Central memory CD8-positive, alpha-beta T cell (primary cell): ENCODE measurements around the gene JMJD7.

Source experiments
- ATAC-seq: fragments of 150-1000 bp; cut with Tn5 transposase; replicated peaks from 2 replicates; pipeline ENCODE4 v1.10.0; 2022; ENCODE audit warnings: mild to moderate bottlenecking, moderate FRiP score, moderate number of reproducible peaks; ENCODE audit not compliant: poor library complexity, severe bottlenecking; ENCODE audit errors: extremely low read depth
- DNase-seq, 2 donors: peaks; one replicate each; pipeline ENCODE4 v3.0.0; 2021; ENCODE audit warnings: low spot score in 2 of 2
- H3K27ac Mint-ChIP-seq: one replicate; pipeline ENCODE4 v1.8.0; 2022; ENCODE audit warnings: low read depth, mild to moderate bottlenecking, moderate library complexity, mixed read lengths
- H3K27me3 Mint-ChIP-seq: one replicate; pipeline ENCODE4 v1.8.0; 2022; ENCODE audit warnings: mixed read lengths
- H3K36me3 Mint-ChIP-seq: one replicate; pipeline ENCODE4 v1.8.0; 2022; ENCODE audit warnings: mild to moderate bottlenecking, moderate library complexity, mixed read lengths; ENCODE audit not compliant: insufficient read depth
- H3K4me1 Mint-ChIP-seq: one replicate; pipeline ENCODE4 v1.8.0; 2022; ENCODE audit warnings: mixed read lengths
- H3K4me3 Mint-ChIP-seq: one replicate; pipeline ENCODE4 v1.8.0; 2022; ENCODE audit warnings: mild to moderate bottlenecking, moderate library complexity, mixed read lengths
- H3K9me3 Mint-ChIP-seq: one replicate; pipeline ENCODE4 v1.8.0; 2022; ENCODE audit warnings: mixed read lengths

The JMJD7 gene

DNA sequence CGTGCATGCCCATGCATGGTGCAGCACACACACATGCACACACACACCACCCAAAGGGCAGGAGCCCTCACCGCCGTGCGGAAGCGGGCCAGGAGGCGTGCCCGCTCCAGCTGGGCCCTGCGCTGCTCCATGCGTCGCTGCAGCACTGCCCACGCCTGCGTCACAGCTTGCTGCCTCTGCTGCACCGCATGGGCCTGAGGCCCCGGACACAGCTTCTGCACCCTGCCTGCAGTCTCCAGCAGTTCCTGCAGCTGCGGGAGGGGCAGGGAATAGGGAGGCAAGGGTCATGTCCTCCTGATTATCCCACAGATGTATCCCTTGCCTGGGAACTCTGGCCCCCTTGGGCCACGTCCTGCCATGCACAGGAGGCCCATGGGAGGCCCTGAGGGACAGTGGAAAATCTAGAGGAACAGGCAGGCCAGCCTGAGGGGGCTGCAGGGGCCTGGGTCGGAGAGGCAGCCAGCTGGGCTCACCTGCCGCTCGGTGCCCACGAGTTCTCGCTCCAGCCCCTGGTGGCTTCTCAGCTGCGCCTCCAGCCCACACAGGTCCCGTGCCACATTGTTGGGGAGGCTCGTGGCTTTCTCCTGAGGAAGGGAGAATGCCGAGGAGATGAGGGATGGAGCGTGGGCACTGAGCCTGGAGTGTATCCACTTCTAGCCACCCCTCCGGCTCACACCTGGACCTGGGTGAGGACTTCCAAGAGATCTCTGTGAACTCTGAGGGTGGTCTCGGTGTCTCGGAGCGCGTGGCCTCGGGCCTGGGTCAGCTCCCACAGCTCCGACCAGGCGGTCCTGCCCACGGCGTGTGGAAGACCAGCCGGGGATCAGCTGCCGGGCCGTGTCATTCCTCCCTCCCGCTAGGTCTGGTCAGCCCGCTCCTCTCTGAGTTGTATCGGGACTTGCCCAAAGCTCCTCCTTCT is 42.1 kb downstream of the JMJD7 start:
- Mint-ChIP-seq H3K4me1 (peaks cover 17% of the 10 kb centered on the region), H3K27ac (peak overlapping the region; percentile 85), H3K9me3 (no peaks in the 10 kb centered on the region), H3K36me3 (no peaks in the 10 kb centered on the region), H3K27me3 (no peaks in the 10 kb centered on the region), H3K4me3 (no peak overlapping the region)
- no peak for ATAC-seq
- DNase-seq, result no peak

DNA sequence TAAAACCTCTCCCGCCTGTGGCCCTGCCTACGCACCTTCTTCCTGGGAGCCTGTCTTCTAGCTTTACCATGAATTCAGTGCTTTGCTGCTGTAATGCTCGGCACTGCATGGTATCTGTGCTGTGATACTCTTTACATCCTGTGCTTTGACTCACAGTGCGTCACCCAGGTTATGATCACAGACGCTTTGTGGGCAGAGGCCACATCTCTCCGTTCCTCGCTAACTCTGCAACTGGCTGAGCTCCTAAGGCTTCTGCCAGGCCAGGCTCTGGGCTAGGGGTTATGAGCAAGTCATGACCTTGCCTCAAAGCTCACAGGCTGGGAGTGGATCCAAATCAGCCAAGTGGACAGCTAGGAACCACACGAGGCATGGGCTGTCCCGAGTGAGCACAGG is 42.8 kb downstream of the JMJD7 start:
- H3K36me3 Mint-ChIP-seq, result no peaks in the 10 kb centered on the region
- H3K9me3 Mint-ChIP-seq, result no peaks in the 10 kb centered on the region
- DNase-seq (peak in 1 of 2 donors; percentile 45), ATAC-seq (peak; percentile 97)
- peak overlapping the region; percentile 85 for H3K27ac Mint-ChIP-seq
- no peak overlapping the region for H3K4me3 Mint-ChIP-seq
- no peaks in the 10 kb centered on the region for H3K27me3 Mint-ChIP-seq
- H3K4me1 Mint-ChIP-seq, result peaks cover 17% of the 10 kb centered on the region

DNA sequence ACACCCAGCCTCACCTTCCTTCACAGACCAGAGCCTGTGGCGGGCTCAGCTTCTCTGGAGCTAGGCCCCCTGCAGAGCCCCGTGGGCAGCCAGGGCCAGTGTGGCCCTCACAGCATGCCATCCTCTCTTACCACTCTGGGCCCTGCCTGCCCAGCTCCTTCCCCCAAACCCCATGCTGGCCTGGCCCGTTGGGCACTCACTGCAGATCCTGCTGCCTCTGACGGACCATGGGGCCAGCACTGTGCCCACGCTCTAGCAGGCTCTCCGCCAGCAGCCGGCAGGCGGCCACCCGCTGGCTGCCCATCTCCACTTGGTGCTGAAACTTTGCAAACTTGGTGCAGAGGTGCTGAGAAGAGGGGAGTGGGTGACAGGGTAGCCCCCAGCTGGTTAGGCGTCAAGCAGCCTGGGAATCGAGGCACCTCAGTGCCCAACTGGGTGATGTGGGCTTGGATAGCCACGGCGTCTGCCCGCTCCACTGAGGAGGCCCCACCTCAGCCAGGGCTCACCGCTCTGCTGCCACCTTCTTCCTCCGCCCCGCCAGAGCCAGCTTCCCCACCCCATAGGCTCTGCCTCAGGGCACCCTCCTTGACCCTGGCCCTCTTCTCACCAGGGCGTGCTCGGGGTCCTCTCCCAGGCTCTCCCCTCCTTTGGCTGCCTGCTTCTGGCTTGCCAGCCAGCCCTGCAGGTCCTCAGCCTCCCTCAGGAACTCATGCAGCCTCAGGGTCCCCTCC is 43.4 kb downstream of the JMJD7 start:
- Mint-ChIP-seq H3K4me3 (no peak overlapping the region), H3K9me3 (no peaks in the 10 kb centered on the region)

DNA sequence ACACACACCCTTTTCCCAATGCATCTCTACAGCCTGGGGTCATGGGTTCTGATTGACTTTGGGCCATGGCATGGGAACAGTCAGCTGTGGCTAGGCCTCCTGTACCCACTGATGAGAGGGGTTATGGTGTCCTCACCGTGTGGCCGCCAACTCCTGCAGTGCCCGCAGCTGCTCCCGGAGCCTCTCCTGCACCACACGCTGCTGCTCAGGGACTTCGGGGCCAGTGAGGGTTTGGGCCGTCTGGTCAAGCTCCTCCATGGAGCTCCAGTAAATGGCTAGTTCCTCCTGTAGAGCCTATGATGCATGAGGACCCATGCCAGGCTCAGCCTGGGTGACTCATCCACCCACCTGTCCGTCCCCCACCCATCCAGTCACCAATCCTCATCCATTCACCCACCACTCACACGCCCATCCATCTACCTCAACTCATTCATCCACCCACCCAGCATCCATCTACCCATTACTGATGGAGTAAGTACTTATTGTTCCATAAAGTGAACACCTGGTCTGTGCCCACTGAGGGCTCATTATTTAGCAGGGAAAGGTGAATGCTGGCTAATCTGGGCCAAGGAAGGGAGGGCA is 44.4 kb downstream of the JMJD7 start:
- H3K36me3 Mint-ChIP-seq, result no peaks in the 10 kb centered on the region
- H3K4me1 Mint-ChIP-seq, result peaks cover 17% of the 10 kb centered on the region
- peak overlapping the region; percentile 54 for H3K27ac Mint-ChIP-seq
- ATAC-seq (no peak), DNase-seq (no peak)
- no peaks in the 10 kb centered on the region for H3K9me3 Mint-ChIP-seq
- no peak overlapping the region for H3K4me3 Mint-ChIP-seq
- no peaks in the 10 kb centered on the region for H3K27me3 Mint-ChIP-seq

More for the DNA sequence above, 43.4 kb downstream of the JMJD7 start:
- H3K36me3 Mint-ChIP-seq, result no peaks in the 10 kb centered on the region
- H3K4me1 Mint-ChIP-seq, result peaks cover 17% of the 10 kb centered on the region
- ATAC-seq (no peak), DNase-seq (no peak)
- no peaks in the 10 kb centered on the region for H3K27me3 Mint-ChIP-seq
- peak overlapping the region; percentile 85 for H3K27ac Mint-ChIP-seq

DNA sequence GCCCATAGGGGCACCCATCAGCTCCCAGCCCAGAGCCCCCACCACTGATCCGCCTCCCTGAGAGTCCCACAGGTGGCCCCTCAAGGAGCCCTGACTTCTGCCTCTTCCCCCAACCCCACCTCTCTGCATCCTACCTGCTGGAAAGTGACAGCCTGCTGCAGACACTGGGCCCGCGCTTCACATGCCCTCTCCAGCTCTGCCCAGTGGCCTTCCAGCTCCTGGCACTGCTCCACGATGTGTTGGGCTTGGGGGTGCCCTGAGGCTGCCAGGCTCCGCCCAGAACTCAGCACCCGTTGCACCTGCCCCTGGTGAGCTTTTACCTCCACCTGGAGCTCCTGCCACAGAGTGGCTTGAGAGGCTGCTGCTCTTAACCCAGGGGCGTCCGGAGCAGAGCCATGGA is 45.8 kb downstream of the JMJD7 start:
- DNase-seq (no peak), ATAC-seq (no peak)
- H3K27me3 Mint-ChIP-seq, result no peaks in the 10 kb centered on the region
- H3K36me3 Mint-ChIP-seq, result no peaks in the 10 kb centered on the region
- no peaks in the 10 kb centered on the region for H3K9me3 Mint-ChIP-seq
- H3K27ac Mint-ChIP-seq, result peak overlapping the region; percentile 68
- no peak overlapping the region for H3K4me3 Mint-ChIP-seq
- peaks cover 17% of the 10 kb centered on the region for H3K4me1 Mint-ChIP-seq

DNA sequence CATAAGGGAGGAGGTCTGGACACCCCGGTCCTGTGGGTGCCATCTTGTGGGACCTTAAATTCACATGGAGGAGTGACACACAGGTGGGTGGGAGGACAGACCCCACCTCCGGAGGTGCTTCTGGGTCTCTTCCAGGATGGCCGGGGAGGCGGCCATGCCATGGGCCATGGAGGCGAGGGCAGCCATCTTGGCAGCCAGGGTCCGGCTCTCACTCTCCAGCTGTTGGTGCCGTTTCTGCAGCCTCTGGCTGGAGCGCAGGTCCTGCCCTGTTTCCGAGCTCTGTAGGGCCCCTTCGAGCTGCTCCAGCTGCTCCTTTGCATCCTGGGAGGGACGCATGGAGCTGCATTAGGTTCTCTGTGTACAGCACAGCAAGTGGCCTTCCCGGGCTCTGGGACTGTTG is 46.8 kb downstream of the JMJD7 start:
- Mint-ChIP-seq H3K4me1 (peaks cover 17% of the 10 kb centered on the region), H3K9me3 (no peaks in the 10 kb centered on the region), H3K27ac (peak overlapping the region; percentile 68), H3K4me3 (no peak overlapping the region), H3K36me3 (no peaks in the 10 kb centered on the region), H3K27me3 (peaks cover 5% of the 10 kb centered on the region)
- no peak for ATAC-seq
- DNase-seq, result no peak

DNA sequence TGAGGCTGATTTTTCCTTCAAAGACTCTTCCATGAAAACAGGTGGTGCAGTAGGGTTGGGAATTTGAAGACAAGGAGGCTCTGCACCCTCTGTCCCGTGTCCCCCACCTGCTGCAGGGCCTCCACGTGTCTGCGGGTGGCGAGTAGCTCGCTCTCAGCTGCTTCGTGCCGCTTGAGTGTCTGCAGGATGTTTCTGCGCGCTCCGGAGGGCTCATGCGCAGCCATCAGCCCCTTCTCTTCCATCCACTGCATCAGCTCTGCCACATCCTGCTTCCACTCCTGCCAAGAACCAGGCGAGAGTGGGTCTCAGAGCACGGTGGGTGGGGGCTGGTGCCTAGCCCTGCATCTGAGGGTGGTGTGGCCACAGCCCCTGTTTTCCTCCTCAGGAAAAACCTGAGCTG is 48.1 kb downstream of the JMJD7 start:
- no peak for DNase-seq
- Mint-ChIP-seq H3K27me3 (peaks cover 18% of the 10 kb centered on the region), H3K4me3 (no peak overlapping the region), H3K9me3 (no peaks in the 10 kb centered on the region), H3K27ac (no peak overlapping the region), H3K4me1 (peaks cover 16% of the 10 kb centered on the region), H3K36me3 (no peaks in the 10 kb centered on the region)
- no peak for ATAC-seq

DNA sequence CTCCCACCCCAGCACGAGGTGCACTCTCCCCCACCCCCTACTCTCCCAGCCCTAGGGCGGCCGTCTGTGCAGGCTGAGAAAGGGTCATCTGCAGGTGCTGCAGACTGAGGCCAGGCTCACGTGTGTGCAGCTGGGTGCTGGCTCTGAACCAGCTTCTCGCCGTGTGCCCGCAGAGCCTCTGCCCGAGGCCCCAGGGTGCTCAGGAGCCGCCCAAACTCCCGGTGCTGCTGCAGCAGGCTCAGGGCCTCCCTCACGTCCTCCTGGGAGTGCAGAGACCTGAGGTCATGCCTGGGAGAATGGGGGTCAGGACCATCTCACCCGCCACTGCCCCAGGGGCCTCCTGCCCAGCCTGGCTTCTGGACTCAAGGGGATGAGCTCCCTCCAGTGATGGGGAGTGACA is 48.8 kb downstream of the JMJD7 start:
- ATAC-seq (no peak), DNase-seq (no peak)
- Mint-ChIP-seq H3K9me3 (no peaks in the 10 kb centered on the region), H3K36me3 (no peaks in the 10 kb centered on the region), H3K27me3 (peaks cover 24% of the 10 kb centered on the region), H3K4me1 (peaks cover 18% of the 10 kb centered on the region), H3K27ac (no peak overlapping the region), H3K4me3 (no peak overlapping the region)

DNA sequence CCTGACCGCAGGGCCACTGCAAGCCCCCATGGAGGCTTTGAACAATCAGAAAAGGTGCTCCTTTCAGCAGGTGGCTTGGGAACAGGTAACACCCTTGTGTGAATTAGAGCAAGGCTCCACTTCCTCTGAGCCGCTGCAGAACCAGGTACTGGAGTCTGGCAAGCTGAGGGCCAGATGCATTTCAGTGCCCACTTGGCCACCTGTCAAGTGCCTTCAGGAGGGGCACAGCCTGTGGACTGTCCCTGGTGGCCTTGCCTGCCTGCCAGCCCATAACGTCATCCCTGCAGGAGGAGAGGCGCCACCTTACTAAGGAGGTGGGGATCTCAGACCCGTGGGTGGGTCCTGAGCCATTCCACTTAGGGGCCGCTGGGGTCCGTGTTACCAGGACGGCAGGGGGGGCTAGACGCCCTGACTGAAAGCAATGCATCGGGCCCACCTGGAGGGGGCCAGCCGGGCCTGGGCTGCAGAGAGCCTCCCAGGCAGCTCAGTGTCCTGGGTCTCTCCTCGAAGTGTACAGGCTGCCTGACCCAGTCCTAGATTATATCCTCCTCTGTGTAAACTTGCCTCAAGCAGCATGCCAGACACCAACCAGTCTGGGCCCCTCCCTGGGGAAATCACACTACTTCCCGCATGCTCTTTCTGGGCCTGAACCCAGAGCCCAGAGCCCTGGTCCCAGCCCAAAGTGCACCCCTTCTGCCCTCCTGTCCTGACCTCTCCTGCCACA is 49.9 kb downstream of the JMJD7 start:
- no peak for DNase-seq
- H3K27me3 Mint-ChIP-seq, result peaks cover 24% of the 10 kb centered on the region
- no peaks in the 10 kb centered on the region for H3K36me3 Mint-ChIP-seq
- H3K4me1 Mint-ChIP-seq, result peaks cover 16% of the 10 kb centered on the region
- H3K9me3 Mint-ChIP-seq, result no peaks in the 10 kb centered on the region
- H3K27ac Mint-ChIP-seq, result no peak overlapping the region
- no peak for ATAC-seq
- H3K4me3 Mint-ChIP-seq, result no peak overlapping the region

DNA sequence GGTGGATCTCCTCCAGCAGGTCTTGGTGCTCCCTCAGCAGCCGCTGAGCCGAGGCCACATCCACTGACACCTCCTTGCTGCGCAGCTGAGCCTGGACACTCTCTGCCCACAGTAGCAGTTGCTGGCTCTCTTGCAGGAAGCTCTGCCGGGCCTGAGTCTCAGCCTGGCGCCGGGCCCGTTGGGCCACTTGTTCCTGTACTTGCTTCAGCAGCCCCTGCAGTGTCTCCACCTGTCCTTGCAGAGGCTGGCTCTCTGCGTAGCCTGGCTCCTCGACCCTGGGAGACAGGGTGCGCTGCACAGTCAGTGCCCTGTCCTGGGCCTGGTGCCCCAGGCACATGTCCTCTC is 50.4 kb downstream of the JMJD7 start:
- Mint-ChIP-seq H3K9me3 (no peaks in the 10 kb centered on the region), H3K4me3 (no peak overlapping the region), H3K27ac (no peak overlapping the region), H3K27me3 (peaks cover 24% of the 10 kb centered on the region), H3K36me3 (no peaks in the 10 kb centered on the region), H3K4me1 (peaks cover 12% of the 10 kb centered on the region)
- ATAC-seq, result no peak
- no peak for DNase-seq

DNA sequence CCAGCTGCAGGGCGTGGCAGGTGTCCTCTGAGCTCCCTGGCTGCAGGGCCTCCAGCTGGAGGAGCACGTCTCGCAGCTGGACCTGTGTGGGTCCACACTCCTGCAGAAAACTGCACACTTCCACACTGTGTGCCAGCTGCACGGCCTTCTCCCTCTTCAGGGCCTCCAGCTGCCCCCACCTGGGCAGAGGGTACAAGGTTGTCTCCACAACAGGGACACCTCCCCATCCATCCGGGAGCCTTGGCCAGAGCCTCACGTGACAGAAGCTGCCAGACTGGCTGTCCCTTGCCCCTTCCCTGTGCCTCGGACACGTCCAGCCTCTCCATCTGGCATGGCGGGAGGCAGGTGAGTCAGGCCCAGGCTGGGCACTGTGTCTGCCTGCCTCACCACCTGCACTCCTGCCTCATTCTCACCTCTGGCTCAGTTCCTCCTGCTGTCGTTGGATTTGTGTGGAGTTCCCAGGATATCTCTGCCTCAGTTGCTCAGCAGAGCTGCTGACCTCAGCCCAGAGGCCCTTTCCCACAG is 51.5 kb downstream of the JMJD7 start:
- Mint-ChIP-seq H3K4me3 (no peak overlapping the region), H3K4me1 (peaks cover 12% of the 10 kb centered on the region), H3K27ac (peak overlapping the region; percentile 50), H3K36me3 (no peaks in the 10 kb centered on the region), H3K27me3 (peaks cover 24% of the 10 kb centered on the region), H3K9me3 (no peaks in the 10 kb centered on the region)
- no peak for DNase-seq
- ATAC-seq, result no peak

DNA sequence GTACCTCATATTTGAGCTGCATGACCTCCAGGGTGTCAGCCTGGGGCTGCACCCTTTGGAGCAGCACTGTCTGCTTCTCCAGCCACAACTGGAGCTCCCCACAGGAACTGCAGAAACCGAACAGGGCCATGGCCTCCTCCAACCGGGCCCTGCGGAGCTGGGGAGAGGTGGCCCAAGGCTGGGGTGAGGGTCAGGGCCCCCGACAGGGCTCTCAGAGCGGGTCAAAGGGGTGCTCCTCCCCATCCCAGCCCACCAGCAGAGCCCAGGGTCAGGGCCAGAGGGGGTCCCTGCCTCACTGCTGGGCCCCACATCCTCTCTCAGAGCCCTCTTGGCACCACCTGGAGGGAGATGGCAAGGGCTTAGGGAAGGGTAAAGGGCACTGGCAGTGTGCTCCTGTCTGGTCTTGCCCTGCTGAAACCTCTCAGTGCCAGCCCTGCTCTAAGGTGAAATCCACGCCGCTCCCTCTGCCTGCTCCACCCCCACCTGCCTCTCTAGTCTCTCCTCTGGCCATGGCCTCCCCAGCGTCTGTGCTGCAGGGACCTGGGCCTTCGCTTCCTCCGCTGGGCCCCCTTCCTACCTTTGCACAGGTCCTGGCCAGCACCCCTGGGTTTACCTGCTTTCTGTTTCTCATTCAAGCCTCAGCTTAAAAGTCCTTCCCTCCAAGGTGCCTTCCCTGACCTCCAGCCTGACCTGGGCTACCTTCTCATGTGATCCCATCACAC is 52.4 kb downstream of the JMJD7 start:
- Mint-ChIP-seq H3K4me1 (peaks cover 12% of the 10 kb centered on the region), H3K9me3 (no peaks in the 10 kb centered on the region), H3K27me3 (peaks cover 24% of the 10 kb centered on the region), H3K4me3 (no peak overlapping the region), H3K36me3 (no peaks in the 10 kb centered on the region), H3K27ac (no peak overlapping the region)
- DNase-seq (no peak), ATAC-seq (no peak)
